GM18870 (cell line): Measurements from ENCODE around the gene KAT6B.

ENCODE experiments used
- ATAC-seq: cut with Tn5 transposase; IDR thresholded peaks from one replicate; pipeline ENCODE4 v1.9.1; 2021; ENCODE audit warnings: moderate library complexity; ENCODE audit not compliant: unreplicated experiment

Gene KAT6B

GRCh38 chr10:74822521-74823089 is 3.8 kb upstream of the KAT6B start:
- ATAC-seq = no peak

- ATAC-seq = no peak
Observed at GRCh38 chr10:74823791-74824183, 2.6 kb upstream of the KAT6B start.

DNA sequence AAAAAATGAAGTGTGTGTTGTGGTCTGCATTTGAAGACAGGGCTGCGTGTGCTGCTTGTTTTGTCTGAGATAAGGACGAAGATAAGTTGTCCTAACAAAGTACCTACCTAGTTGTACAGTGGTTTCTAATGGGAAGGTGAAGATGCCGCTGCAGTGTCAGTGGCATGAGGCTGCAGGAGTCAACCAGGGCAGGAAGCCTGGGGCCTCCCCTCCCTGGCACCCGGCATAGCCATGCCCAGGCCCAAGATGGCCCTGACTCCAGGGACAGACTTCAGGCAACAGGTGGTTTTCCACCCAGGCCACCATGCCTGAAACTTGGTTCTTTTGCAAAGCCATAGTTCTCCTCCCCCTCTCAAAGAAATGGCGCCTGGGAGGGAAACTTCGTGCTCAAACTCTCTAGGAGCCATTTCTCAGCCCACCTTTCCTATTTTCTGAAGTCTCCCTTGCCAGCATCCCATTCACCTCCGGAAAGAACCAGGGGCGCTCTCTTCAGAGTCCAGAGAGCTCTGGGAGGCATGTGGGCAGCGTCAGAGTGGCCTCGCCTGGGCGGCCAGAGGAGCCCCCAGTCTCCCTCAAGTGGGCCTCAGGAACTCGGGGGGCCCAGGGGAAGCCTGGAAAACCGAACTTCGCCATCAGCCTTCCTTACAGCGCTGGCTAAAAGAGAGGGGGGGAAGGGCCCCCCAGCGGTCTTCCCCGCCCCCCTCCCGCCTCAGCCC is 2.1 kb upstream of the KAT6B start:
- no peak for ATAC-seq

DNA sequence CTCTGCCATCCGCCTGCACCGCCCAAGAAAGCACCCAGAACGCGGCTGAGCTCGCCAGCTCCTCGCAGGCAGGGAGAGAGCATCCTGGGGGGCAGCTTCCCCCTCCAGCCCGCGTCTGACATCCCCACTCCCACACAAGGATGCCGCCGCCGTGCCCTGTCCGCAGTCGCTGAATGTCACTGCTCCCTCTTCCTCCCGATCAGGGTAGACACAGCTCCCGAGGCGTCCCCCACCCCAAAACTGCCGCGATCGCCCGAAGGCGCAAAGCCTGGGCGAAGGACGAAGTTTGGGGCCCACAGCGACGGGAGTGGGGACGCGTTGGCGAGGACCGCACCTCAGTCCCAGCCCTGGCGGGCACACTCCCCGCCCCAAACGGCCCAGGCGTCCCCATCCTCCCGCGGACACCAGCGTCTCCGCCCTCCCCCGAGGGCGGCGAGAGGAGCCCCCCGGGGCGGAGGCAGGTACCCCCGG is 1.5 kb upstream of the KAT6B start:
- ATAC-seq = no peak

DNA sequence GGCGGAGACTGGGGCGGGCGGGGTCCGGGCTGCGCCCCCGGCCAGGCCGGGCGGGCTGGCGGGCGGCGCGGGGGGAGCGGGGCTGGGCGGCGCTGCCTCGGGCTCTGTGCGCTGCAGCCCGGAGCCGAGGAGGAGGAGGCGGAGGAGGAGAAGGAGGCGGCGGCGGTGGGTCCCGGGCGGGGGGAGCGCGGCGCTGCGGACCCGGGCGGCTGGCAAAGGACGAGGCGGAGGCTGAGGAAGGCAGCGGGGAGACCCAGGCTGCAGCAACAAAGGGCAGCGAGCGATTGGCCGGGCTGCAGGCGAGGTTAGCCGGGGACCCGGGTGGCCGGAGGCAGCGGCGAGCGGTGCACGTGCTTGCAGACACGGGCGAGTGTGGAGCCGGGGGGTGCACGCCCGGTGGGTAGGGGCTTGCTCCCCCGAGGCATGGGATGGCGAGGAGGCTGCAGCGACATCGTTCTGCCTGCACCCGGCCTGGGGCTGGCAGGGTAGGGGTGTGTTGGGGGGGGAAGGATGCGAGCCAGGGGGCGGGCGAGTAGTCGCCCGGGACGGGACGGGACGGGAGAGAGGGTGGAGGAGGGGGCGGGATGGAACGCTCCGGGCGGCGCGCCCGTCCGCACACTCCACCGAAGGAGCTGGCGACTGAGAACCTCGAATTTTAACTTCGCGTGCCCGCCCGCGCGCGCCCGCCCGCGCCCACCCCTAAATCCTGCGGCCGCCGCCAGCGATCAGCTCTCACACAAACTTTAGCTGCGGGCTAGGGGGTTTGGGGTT is 844 bp upstream of the KAT6B start:
- ATAC-seq = no peak

DNA sequence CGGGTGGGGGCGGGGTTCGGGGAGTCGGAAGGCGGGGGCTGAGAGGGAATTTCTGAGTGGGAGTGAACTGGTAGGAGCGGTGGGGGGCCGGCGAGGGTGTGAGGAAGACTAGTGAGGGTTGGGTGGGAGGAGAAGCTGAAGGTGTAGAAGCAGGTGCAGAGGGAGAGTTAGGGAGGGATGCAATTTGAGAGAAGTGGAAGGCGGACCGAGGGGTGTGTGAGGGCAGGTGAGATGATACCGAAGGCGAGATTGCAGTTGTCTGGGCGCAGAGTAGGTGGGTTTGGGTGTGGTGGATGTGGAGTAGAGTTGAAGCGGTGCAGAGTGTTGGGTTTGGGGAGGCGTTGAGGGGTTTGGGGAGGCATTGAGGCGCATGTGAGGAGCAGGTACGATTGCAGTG is 643 bp downstream of the KAT6B start:
- no peak for ATAC-seq

- no peak for ATAC-seq
Observed at GRCh38 chr10:74827694-74828093, 1.3 kb downstream of the KAT6B start.

- ATAC-seq = no peak
Observed at GRCh38 chr10:74828946-74829345, 2.5 kb downstream of the KAT6B start.

GRCh38 chr10:74831518-74832120 is 5.2 kb downstream of the KAT6B start:
- ATAC-seq = no peak

- ATAC-seq = no peak
Observed at GRCh38 chr10:74835963-74836362, 9.6 kb downstream of the KAT6B start.

GRCh38 chr10:74836877-74837276 is 10.5 kb downstream of the KAT6B start:
- ATAC-seq = no peak

- no peak for ATAC-seq
Observed at GRCh38 chr10:74837743-74838142, 11.3 kb downstream of the KAT6B start.

DNA sequence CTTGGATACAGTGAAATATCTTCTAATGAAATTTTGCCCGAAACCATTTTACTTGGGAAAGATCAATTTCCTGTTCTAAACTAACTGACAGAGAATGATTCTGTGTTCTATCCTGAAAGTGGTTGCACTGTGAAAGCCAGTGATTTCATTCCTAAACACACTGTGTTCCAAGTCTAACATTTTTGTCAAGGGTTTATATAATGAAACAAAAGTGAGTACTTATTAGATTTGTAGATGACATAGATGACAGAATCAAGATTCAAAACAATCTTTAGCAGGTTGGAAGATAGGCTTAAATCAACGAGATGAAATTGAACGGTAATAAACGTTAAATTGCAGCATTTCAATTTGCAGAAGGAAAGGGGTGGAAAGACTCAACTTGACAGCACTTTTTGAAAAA is 13.3 kb downstream of the KAT6B start:
- no peak for ATAC-seq

- no peak for ATAC-seq
Observed at GRCh38 chr10:74841265-74841973, 15.0 kb downstream of the KAT6B start.

DNA sequence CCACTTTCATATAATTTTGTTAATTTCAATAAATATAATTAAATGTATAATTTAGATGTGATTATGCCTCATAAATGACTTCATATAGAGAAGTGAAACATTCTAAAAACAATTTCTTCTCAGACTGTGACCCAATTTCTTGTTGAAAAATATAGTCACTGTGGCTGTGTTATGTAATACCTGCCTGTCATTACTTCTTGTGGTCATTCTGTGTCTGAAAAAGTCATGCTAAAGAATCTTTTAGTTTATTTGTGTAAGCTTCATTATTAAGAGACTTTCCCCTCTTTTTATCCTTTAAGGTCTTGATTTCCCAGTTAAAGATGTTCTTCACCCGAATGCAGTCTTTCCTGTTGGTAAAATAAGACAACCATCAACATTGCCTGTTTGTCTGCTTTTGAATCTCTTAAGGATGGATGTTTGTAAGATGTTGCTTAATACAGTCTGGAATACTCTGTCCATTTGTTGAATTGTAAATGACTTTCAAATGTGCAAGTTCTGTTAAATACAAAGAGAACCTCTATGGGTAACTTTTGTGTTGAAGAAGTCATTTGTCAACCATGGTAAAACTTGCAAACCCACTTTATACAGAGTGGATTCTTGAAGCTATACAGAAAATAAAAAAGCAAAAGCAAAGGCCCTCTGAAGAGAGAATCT is 16.0 kb downstream of the KAT6B start:
- no peak for ATAC-seq

- no peak for ATAC-seq
Observed at GRCh38 chr10:74846958-74847357, 20.6 kb downstream of the KAT6B start.

GRCh38 chr10:74851831-74852230 is 25.4 kb downstream of the KAT6B start:
- no peak for ATAC-seq

DNA sequence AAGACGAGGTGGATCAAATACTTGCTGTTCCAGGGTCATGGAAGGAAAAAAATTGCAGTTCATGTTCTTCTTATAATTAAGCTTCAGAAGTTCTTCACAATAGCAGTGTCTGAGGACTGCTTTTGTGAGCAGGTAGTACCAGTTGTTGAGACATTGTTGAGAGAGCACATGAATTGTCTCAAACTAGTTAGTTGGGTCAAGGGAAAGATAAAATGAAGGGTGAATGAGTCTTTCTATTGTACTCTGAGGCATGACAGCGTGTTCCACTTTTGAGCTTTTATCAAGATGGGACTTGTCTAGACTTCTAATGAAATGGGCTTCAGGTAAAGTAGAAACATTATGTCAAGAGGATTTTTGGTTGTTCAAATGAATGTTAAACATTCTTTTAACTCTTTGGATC is 26.0 kb downstream of the KAT6B start:
- no peak for ATAC-seq

- no peak for ATAC-seq
Observed at GRCh38 chr10:74854610-74855009, 28.2 kb downstream of the KAT6B start.

GRCh38 chr10:74855027-74855426 is 28.6 kb downstream of the KAT6B start:
- no peak for ATAC-seq

GRCh38 chr10:74855439-74855838 is 29.0 kb downstream of the KAT6B start:
- ATAC-seq = no peak
